ENCODE results near the gene HOXB9. TPM values are rescaled to one million over a fixed set of nuclear protein-coding genes. Genes with fewer than 3 reads are reported as not detected.

Gene HOXB9
- total RNA-seq, 2 experiments from 2014 or later, result 5.1 to 5.5 TPM

DNA sequence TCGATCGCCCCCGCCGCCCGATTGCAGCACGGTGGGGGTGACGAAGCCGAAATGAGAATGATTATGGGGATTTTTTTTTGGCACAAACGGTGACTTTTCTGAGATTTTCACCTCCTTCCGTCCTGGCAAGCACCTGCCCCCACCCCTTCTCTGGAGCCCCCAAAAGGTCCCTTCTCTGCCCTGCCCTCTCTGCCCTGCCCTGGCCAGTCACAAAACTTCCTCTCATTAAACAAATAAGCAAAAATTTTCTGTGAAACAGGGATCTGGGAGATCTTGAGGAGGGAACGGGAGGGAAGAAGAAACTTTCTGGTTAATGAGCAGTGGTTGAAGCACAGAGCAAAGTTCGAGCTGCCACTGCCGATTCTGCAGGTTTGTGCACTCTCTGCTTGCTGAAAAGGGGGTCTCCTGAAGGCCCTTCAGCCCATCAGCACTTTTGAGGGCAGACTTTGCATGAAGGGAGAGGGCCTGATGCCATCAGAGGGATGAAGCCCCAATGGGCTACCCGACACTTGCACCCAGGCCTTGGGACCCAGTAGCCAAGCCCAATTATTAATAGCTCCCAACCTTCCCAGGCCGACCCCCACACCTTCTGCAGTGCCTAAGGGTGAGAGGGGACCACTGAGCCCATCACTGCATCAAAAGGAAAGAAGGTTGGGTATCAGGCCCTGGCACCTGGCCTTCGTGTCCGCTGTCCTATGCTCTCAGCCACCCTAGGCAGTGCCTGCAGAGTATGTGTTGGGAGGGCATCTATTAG is 10.0 kb downstream of the HOXB9 start:
- CTCF ChIA-PET, result interaction anchor here (0.6 to 1.3 kb wide), 7 partner anchors 10 to 353 kb away, joined by 3 to 5 read pairs (median 3); partner anchors contain the start of gene HOXB9
- POLR2A ChIA-PET, result interaction anchor here (0.5 to 0.6 kb wide), 2 partner anchors 21 to 299 kb away, joined by 3 to 8 read pairs; no protein-coding TSS in a partner anchor

DNA sequence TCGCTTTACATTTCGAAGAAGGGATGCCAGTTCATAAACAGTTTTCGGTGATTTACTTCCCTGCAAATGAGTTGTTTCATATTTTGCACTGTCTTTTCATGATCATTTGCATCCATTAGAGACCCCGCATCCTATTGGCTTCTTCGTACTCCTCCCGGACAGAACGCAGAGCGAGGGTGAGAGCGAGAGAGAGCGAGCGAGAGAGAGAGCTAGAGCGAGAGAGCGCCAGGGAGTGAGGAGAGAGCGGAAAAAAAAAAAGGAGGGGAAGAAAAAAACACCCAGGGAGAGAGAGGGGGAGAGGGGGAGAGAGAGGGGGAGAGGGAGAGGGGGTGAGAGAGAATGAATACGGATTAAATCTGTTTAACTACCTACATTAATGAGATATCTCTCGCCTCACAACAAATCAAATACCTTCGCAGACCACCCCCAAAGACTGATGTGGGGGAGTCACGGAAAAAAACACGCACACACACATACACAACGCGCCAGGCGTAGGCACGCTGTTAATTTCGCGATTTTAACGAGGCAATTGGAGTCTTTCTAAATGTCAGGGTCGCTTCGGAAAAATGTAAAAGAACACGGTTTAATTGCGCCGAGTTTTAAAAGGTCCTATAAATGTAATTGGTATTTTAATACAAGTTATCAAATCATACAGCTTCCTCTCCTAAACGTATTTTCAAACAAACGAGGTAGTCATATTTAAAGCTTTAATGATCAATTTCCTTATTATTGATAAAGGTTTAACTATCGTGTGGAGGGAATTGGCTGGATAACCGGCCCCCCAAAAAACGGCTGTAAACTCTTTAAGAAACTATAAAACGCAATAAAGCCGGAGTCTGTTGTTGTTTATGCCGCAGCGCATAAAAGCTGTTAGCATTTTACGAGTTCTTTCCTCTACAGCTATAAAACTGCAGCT is 10.9 kb downstream of the HOXB9 start, which contains the start of gene HOXB8:
HOXB8 (minus strand) TSS at position 246 of the 916 bp plus-strand sequence. CDS start 588 bp downstream, outside the sequence.
- POLR2A ChIA-PET, result interaction anchor here (0.5 to 0.6 kb wide), 2 partner anchors 20 to 299 kb away, joined by 3 to 8 read pairs; no protein-coding TSS in a partner anchor

DNA sequence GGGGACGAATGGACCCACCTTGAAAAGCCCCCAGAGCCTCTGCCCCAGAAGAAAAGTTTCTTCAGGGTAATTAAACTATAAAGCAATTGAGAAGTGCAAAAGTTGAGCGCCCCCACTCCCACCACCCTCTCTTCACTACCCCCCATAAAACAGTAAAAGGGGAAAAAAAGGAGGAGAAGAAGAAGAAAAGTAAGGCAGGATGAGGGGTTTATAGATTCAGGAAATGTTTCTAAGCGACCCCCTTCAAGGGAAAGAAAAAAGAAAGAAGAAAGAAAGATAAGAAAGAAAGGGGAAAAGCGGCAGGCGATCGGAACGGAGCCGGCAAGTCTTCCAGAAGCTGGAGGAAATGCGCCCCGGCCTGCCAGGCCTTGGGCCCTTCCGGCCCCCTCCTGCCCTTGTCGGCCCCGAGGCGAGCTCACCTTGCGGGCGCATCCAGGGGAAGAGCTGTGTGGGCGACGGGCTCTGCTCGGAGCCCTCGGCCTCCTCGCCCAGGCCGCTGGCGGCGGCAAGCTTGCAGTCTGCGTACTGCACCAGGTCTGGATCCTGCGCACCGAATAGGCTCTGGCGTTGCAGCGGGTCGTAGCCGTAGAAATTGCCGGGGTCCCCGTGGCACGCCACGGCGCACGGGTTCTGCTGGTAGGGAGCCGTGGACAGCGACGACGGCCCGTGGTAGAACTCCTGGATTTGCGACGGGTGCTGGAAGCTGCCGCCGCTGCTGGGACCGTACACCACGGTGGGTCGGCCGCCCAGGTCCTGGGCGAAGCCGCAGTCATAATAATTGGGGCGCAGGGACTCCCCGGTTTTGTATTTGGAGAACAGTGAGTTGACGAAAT is 12.1 kb downstream of the HOXB9 start:
- ChIA-PET CTCF (interaction anchor here (0.5 to 1.6 kb wide), 8 partner anchors 11 to 613 kb away, joined by 3 to 6 read pairs (median 4); partner anchors contain the start of genes HOXB3 and HOXB9), POLR2A (interaction anchor here (2.2 kb wide), 1 partner anchor 12 kb away, joined by 7 read pairs; the partner anchor contains the start of gene HOXB9)

More for the DNA sequence above, 10.9 kb downstream of the HOXB9 start, which contains the start of gene HOXB8:
- CTCF ChIA-PET, result interaction anchor here (0.6 to 1.6 kb wide), 13 partner anchors 10 to 540 kb away, joined by 3 to 6 read pairs (median 4); partner anchors contain the start of genes HOXB5 and HOXB9

DNA sequence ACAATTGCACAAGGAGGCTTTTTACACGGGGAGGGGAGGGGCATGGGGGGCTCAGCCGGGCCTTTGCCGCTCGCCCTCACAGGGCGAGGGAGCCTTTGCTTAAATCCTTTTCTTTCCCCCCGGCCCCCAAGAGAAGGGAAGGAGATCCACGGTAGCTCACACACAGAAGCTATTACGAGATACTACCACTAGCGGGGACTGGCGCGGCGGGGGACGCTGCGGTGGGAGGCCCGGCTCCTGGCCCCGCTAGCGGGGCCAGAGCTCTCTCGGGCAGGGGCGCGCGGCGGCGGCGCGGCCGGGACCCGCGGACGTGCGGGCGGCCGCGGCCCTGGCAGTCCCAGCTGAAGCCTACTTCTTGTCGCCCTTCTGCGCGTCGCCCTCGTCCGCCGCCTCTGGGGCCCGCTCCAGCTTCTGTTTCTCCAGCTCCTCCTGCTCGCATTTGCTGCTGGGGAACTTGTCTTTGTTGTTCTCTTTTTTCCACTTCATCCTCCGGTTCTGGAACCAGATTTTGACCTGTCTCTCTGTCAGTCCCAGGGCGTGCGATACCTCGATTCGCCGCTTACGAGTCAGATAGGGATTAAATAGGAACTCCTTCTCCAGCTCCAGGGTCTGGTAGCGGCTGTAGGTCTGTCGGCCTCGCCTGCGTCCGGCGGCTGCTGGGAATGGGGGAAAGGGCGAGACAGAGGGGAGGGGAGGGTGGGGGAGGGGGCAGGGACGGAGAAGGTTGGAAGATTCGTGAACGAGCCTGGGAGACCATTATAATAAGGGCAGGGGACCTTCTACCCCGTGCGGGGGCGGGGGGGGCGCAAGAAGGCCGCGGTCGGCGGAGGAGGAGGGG is 13.1 kb downstream of the HOXB9 start:
- ChIA-PET CTCF (interaction anchor here (0.6 to 1.1 kb wide), 9 partner anchors 11 to 261 kb away, joined by 3 to 4 read pairs (median 3); partner anchors contain the start of gene HOXB9), POLR2A (interaction anchor here (0.6 to 2.2 kb wide), 2 partner anchors 13 to 67 kb away, joined by 3 to 7 read pairs; partner anchors contain the start of gene HOXB9)

DNA sequence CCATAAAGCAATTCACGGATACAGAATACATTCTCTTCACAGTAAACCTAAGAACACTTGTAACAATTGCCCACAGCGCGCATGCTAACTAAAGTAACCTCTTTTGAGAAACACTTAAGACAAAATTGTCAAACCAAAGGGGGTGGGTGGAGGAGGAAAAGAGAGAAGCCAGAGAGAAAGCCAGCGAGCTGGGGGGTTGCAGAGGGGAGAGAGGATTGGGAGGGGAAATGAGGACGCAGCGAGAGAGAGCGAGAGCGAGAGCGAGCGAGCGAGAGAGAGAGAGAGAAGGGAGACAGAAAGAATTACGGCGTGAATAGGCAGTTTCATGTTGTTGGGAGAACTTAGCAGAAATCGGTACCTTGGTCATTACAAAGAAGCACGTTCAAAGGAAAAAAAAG is 13.7 kb downstream of the HOXB9 start:
- ChIA-PET CTCF (interaction anchor here (0.8 to 1.1 kb wide), 7 partner anchors 11 to 260 kb away, joined by 3 to 4 read pairs (median 3); partner anchors contain the start of gene HOXB9), POLR2A (interaction anchor here (0.6 to 2.2 kb wide), 2 partner anchors 13 to 66 kb away, joined by 3 to 7 read pairs; partner anchors contain the start of gene HOXB9)

DNA sequence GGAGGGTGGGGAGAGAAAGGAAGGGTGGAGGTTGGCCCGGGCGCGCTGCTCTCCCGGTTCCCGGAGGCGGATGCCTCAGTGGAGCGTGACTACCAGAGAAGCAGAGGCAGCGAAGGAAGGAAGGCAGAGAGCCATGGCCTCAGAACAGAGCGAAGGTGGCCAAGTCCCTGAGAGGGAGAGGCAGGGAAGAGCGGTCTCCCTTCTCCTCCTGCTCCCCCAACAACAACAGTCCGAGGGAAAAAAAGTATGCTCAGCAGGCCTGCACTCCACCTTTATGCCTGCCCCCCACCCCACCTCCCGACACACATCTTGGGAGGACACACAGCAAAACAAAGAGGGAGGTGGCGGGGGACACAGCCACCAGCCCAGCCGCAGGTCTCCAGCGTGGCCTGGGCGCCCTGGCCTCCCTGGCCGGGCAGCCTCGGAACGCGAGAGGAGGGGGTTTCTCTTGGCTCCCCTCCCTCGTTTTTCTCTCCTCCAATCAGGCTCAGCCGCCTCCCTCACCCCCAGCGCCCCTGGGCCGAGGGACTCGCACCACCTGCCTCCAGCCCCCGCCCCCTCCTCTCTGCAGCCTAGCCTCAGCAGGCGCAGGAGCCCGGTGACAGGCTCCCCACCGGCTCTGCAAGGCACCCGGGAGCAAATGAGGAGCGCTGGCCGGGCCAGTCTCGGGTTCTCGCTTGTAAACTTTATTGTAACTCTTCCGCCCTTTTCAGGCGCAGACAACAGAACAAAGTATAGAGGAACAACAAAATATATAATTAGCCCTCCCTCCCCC is 14.3 kb downstream of the HOXB9 start:
- POLR2A ChIA-PET, result no interaction called here
- CTCF ChIA-PET, result interaction anchor here (1.1 kb wide), 1 partner anchor 14 kb away, joined by 4 read pairs; the partner anchor contains the start of gene HOXB9

DNA sequence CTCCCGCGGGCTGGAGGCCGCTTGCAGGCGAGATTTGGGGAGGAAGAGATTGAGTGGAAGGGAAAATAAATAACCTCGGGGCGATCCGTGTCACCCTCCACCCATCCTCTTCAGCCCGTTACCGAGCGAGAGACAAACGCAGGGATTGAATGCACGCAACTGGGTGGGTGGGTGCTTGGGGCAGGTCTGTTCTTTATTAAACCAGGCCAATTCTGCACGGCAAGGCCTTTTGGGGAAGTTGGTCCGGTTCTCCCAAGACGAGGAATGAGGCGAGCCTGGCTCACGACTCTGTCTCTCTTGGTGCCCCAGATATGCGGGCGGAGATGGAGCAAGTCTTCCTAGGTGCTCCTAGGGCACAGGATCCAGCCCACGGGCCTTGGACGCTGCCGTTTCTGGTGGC is 14.9 kb downstream of the HOXB9 start:
- CTCF ChIA-PET, result no interaction called here

DNA sequence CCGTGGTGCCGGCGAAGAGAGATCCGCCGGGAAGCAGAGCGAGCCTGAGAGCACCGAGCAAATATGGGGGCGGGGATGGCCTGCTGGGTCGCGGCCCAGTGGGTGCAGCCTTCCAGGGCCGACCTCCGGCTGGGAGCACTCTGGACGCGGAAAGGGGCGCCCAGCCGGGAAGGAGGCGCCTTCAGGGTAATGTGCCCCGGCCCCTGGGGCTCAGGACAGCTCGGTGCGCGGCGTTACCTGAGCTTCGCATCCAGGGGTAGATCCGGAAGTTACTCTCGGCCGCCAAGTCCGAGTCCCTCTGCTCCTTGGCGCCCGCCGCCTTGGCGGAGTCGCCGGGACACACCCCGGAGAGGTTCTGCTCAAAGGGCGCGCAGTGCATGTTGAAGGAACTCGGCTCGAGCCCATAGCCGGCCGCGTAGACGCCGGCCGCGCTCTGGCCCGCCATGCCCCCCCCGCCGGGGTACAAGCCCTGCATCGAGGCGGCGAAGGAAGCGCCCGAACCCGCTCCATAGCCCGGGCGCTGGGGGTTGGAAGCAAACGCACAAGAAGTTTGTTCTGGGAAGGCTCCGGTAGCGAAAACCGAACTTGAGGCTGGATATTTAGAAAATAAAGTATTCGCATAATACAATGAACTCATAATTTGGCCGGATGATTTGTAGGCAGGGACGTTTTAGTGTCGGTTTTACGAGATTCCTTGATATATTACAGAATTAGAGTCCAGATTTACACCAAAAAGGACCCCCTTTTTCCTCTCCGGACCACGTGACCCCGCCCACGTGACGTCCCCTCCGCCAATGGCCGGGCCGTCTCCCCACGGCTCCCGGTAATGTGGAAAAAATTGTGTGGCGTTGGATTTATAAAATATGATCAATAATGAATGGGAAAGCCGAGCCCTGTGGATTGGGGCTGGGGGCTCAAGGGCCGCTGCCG is 15.6 kb downstream of the HOXB9 start, which contains the start of gene HOXB7:
HOXB7 (minus strand) TSS at position 736 of the 930 bp plus-strand sequence; CDS start at position 637, 99 bp downstream.
- POLR2A ChIA-PET, result interaction anchor here (0.6 kb wide), 2 partner anchors 228 to 534 kb away, joined by 4 to 12 read pairs; no protein-coding TSS in a partner anchor
- CTCF ChIA-PET, result interaction anchor here (0.6 to 3.6 kb wide), 6 partner anchors 8 to 111 kb away, joined by 3 to 24 read pairs (median 6); partner anchors contain the start of gene HOXB5

More for the DNA sequence above, 14.9 kb downstream of the HOXB9 start:
- POLR2A ChIA-PET, result no interaction called here

DNA sequence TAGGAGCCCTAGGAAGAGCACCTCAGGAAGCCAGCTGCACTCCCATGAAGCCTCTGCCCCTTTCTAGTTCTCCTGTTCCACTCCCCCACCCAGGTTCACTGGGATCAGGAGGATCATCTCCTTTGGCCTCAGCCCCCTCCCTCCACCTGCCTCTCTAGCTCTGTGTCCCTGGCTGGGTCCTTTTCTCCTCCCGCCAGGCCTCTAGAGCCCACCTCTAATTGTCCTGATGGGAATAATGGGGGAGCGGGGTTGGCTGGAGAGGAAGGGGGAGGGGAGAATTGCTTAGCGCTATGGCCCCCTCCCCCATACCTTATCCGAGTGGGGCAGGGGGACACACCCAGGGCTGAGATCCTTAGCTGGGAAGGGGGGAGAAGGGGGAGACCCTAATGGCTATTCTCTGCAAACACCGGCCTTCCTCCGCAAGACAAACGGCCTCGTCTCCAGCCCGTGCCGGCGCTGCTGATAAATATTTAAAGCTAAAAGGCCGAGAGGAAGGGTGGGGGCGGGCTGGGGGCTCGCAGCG is 16.3 kb downstream of the HOXB9 start:
- CTCF ChIA-PET, result interaction anchor here (0.6 to 3.6 kb wide), 6 partner anchors 8 to 112 kb away, joined by 3 to 24 read pairs (median 6); partner anchors contain the start of gene HOXB5
- POLR2A ChIA-PET, result interaction anchor here (0.6 to 1.1 kb wide), 4 partner anchors 15 to 533 kb away, joined by 3 to 12 read pairs (median 4); no protein-coding TSS in a partner anchor

DNA sequence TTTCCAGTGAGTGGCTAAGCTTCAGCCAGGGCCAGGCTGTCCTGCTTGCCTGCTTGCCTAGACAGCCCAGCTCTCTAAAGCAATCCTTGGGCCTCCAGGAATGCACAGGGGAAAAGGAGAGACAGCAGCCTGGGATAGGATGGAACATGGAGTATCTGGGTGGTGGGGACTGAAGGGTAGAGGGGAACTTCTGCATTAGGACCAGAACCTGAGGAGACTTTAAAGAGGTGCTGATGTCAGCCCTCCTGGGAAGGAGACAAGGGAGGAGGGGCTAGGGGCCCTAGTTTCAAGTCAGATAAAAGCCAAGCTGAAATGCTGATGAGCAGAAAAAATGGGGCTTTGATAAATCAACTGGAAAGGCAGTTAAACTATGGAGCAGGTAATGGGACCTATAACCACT is 17.1 kb downstream of the HOXB9 start:
- POLR2A ChIA-PET, result interaction anchor here (0.6 to 1.1 kb wide), 2 partner anchors 16 to 64 kb away, joined by 3 to 5 read pairs; no protein-coding TSS in a partner anchor
- CTCF ChIA-PET, result interaction anchor here (0.9 to 3.6 kb wide), 6 partner anchors 8 to 584 kb away, joined by 3 to 24 read pairs (median 6); partner anchors contain the start of gene HOXB5

DNA sequence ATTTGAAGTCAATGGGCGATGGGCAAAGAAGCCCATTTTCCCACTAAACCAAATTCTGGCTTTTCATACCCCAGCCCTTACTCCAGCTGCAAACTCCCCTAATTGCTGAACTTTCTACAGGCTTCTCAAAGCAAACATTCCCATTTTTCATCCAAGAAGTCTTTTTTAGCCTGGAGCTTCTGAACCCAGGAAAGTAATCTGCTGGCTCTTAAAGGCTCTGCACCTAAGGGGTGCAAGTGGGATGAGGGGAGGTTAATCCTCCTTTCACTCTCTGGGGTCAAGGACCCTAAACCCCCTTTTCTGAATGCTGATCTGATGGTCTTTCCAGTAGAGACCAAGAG is 17.7 kb downstream of the HOXB9 start:
- ChIA-PET POLR2A (no interaction called here), CTCF (interaction anchor here (0.6 to 3.6 kb wide), 4 partner anchors 12 to 583 kb away, joined by 3 to 24 read pairs (median 4); partner anchors contain the start of gene HOXB5)

DNA sequence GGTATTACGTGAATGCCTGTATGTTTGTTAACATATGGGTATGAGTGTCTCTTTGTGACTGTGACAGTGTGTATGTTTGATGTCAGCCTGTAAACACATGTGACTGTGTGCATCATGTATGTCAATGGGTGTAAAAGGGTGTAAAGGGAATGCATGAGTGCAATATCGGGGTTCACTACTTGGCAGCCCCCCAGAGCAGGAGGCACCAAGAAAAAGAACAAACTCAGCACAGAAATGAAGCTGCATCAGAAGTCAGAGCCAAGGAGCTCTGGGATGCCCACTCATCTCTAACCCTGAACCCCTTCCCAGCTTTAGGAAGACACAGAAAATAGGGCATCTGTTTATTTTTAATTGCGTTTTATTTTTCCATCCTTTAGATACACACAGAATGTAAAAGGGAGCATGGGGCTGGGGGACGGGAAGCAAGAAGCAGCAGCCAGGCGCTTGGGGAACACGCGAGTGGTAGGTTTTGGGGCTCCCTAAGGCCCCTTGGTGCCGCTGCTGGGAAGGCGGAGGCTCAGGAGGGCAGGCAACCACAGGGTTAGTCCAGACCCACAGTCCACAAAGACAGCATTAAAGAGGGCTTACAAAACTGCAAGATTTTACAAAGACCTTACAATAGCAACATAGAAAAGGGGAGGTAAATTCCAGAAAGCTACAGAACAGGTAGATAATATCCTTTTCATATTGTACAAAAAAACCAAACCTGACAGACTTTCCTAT is 19.1 kb downstream of the HOXB9 start:
- ChIA-PET POLR2A (no interaction called here), CTCF (interaction anchor here (3.6 kb wide), 1 partner anchor 13 kb away, joined by 24 read pairs; the partner anchor contains the start of gene HOXB5)

DNA sequence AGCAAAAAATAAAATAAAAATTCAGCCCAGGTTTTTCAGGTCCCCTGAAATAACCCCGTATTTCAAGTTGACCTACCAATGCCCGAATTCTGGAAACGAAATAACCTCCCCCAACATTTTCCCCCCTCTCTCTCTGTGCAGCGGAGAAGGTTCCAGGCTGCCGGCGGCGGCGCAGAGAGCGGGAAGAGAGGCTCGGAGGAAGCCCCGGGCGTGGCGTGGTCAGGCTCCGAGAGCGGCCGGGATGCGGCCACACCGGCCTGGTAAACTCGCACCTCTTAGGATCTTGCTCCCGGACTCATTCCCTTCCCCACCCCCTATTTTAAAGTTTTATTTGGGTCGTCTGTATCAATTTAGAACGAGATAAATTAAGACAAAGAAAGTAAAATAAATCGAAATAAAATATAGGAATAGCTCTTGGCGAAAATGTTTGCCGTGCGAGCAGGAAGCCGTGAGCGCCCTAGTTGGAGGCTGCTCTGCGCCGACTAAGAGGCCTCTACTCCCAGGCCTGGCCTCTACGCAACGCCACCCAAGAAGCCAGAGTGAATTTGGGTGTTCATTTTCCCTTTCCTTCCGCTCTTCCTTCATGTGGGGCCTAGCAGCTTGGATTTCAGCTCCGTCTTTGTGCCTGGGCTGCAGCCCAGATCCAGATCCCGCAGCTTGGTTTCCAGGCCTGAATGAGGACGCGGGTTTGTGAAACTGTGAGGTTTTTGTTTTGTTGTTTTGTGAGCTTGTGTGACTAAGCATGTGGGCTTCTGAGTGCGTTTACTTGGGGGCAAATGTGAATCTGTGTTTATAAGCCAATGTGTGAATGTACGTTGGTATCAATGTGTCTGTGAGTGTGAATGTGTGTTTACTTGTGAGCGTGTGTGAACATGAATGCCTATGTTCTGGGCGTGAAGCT is 19.9 kb downstream of the HOXB9 start:
- POLR2A ChIA-PET, result no interaction called here
- CTCF ChIA-PET, result no interaction called here
